ENCODE data around the gene CEP41. TPM values are rescaled to one million over a fixed set of nuclear protein-coding genes. Genes with fewer than 3 reads are reported as not detected.
A peak's percentile ranks its signal among the peaks of the same experiment; 100 is the strongest.

CEP41 gene
- total RNA-seq, 2 donors from 2014 or later = 11.4 to 13.0 TPM

DNA sequence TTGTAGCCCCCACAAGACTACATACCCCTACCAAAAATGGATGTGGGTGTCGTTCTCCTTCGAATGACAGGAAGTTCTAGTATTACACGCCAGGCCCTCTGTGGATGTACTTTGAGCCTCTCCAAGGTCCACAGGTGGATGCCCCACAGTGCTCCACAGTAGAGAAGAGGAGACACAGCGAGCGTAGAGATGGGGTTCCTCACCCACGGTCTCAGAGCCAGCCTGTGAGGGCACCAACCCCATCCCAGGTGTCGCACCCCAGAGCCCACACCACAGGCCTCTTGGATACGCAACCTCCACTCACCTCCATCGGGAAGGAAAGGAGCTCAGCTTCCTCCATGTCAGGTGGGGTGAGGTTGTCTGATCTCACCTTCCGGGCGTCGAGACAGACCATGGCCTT, 93.9 kb downstream of the CEP41 start:
- no peak for DNase-seq
- Histone ChIP-seq H3K9ac (ENCODE audit: extremely low read depth, low read length, poor library complexity, severe bottlenecking) (no peak overlapping the region), H3K9me3 (ENCODE audit: control insufficient read depth, low read length) (no peaks in the 10 kb centered on the region), H3K27me3 (ENCODE audit: control insufficient read depth, insufficient read depth, low read length, poor library complexity, severe bottlenecking) (peaks cover 6% of the 10 kb centered on the region), H3K4me1 (ENCODE audit: control insufficient read depth, insufficient read depth, low read length) (peaks cover 5% of the 10 kb centered on the region), H3K27ac (ENCODE audit: low read depth, low read length) (no peak overlapping the region), H3K4me3 (ENCODE audit: low read length) (no peak overlapping the region), H3K36me3 (ENCODE audit: control insufficient read depth, insufficient read depth, low read length) (no peaks in the 10 kb centered on the region)
- TF ChIP-seq, protein P1, sequence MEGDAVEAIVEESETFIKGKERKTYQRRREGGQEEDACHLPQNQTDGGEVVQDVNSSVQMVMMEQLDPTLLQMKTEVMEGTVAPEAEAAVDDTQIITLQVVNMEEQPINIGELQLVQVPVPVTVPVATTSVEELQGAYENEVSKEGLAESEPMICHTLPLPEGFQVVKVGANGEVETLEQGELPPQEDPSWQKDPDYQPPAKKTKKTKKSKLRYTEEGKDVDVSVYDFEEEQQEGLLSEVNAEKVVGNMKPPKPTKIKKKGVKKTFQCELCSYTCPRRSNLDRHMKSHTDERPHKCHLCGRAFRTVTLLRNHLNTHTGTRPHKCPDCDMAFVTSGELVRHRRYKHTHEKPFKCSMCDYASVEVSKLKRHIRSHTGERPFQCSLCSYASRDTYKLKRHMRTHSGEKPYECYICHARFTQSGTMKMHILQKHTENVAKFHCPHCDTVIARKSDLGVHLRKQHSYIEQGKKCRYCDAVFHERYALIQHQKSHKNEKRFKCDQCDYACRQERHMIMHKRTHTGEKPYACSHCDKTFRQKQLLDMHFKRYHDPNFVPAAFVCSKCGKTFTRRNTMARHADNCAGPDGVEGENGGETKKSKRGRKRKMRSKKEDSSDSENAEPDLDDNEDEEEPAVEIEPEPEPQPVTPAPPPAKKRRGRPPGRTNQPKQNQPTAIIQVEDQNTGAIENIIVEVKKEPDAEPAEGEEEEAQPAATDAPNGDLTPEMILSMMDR (conservative IDR thresholded peaks at IDR 0.05) = no peak
- H3K36me3 Mint-ChIP-seq (ENCODE audit: low read depth) = no peaks in the 10 kb centered on the region
- no peak overlapping the region for H3K27ac Mint-ChIP-seq
- no peak overlapping the region for H3K4me3 Mint-ChIP-seq
- 89 to 100% methylated on average over 6 to 12 of the region's 12 CpGs for WGBS, 2 experiments (ENCODE audit: insufficient coverage in 1 of 2, insufficient read length in 1 of 2)
- peaks cover 28% of the 10 kb centered on the region for H3K4me1 Mint-ChIP-seq
- peaks cover 11% of the 10 kb centered on the region for H3K27me3 Mint-ChIP-seq (ENCODE audit: insufficient read depth)
- no peaks in the 10 kb centered on the region for H3K9me3 Mint-ChIP-seq

GRCh38 chr7:130346177-130346905, 94.5 kb downstream of the CEP41 start:
- peaks cover under 1% of the 10 kb centered on the region for H3K27me3 ChIP-seq (ENCODE audit: control insufficient read depth, insufficient read depth, low read length, poor library complexity, severe bottlenecking)
- Mint-ChIP-seq H3K4me3 (no peak overlapping the region), H3K9me3 (no peaks in the 10 kb centered on the region), H3K27me3 (ENCODE audit: insufficient read depth) (peaks cover 9% of the 10 kb centered on the region), H3K4me1 (peaks cover 23% of the 10 kb centered on the region), H3K27ac (no peak overlapping the region), H3K36me3 (ENCODE audit: low read depth) (no peaks in the 10 kb centered on the region)
- no peaks in the 10 kb centered on the region for H3K9me3 ChIP-seq (ENCODE audit: control insufficient read depth, low read length)
- TF ChIP-seq, protein P1 (conservative IDR thresholded peaks at IDR 0.05) = no peak
- H3K4me1 ChIP-seq (ENCODE audit: control insufficient read depth, insufficient read depth, low read length) = peaks cover 5% of the 10 kb centered on the region
- no peak overlapping the region for H3K4me3 ChIP-seq (ENCODE audit: low read length)
- no peak overlapping the region for H3K9ac ChIP-seq (ENCODE audit: extremely low read depth, low read length, poor library complexity, severe bottlenecking)
- DNase-seq = no peak
- H3K27ac ChIP-seq (ENCODE audit: low read depth, low read length) = peak overlapping the region; percentile 82
- no peaks in the 10 kb centered on the region for H3K36me3 ChIP-seq (ENCODE audit: control insufficient read depth, insufficient read depth, low read length)
- WGBS, 2 experiments (ENCODE audit: insufficient coverage in 1 of 2, insufficient read length in 1 of 2) = 58 to 89% methylated on average over 2 to 10 of the region's 10 CpGs

DNA sequence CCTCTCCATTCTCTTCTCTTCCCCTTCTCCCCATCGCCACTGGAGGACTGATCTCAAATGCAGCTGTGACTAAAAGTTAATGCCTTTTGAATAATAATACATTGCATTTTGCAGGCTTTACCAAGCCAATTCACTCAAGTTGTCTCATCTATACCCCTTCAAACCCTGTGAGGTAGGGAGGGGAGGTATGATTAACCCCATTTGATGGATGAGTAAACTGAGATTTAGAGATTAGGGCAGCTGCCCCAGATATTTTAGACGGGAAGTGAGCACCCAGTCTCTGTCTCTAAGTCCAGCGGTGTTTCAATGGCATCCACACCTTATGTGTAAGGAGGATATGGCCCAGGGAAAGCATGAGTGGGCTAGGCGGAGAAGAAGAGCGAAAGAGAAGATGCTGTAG, 95.1 kb downstream of the CEP41 start:
- Histone ChIP-seq H3K4me1 (ENCODE audit: control insufficient read depth, insufficient read depth, low read length) (peaks cover 5% of the 10 kb centered on the region), H3K27ac (ENCODE audit: low read depth, low read length) (peak overlapping the region; percentile 82), H3K4me3 (ENCODE audit: low read length) (no peak overlapping the region), H3K9me3 (ENCODE audit: control insufficient read depth, low read length) (no peaks in the 10 kb centered on the region), H3K27me3 (ENCODE audit: control insufficient read depth, insufficient read depth, low read length, poor library complexity, severe bottlenecking) (no peaks in the 10 kb centered on the region), H3K9ac (ENCODE audit: extremely low read depth, low read length, poor library complexity, severe bottlenecking) (no peak overlapping the region), H3K36me3 (ENCODE audit: control insufficient read depth, insufficient read depth, low read length) (no peaks in the 10 kb centered on the region)
- TF ChIP-seq, protein P1 (conservative IDR thresholded peaks at IDR 0.05) = no peak
- H3K9me3 Mint-ChIP-seq = no peaks in the 10 kb centered on the region
- peaks cover 20% of the 10 kb centered on the region for H3K4me1 Mint-ChIP-seq
- WGBS, 2 experiments (ENCODE audit: insufficient coverage in 1 of 2, insufficient read length in 1 of 2) = 95 to 97% methylated on average over 4 to 5 of the region's 5 CpGs
- H3K36me3 Mint-ChIP-seq (ENCODE audit: low read depth) = no peaks in the 10 kb centered on the region
- no peak overlapping the region for H3K27ac Mint-ChIP-seq
- H3K4me3 Mint-ChIP-seq = no peak overlapping the region
- no peak for DNase-seq
- H3K27me3 Mint-ChIP-seq (ENCODE audit: insufficient read depth) = peaks cover 7% of the 10 kb centered on the region

All from endodermal cell (in vitro differentiated cells).